ENCODE data around the gene ASB4.
A peak's percentile ranks its signal among the peaks of the same experiment; 100 is the strongest.

DNA sequence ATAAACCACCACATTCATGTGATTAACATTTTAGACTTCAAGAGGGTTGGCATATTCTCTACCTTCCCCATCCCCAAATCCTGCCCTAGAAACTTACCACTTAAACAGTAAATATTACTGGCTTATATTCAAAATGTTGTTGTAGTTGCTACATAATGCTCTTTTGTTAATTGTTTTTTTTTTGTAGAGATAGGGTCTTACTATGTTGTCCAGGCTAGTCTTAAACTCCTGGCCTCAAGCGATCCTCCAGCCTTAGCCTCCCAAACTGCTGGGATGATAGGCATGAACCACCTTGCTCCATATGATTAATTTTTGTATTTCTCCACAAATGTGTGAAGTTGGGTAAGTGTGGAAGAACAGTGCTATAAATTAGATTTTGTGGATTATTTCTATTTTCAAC, 104.0 kb downstream of the ASB4 start:
- TF ChIP-seq, protein P1, sequence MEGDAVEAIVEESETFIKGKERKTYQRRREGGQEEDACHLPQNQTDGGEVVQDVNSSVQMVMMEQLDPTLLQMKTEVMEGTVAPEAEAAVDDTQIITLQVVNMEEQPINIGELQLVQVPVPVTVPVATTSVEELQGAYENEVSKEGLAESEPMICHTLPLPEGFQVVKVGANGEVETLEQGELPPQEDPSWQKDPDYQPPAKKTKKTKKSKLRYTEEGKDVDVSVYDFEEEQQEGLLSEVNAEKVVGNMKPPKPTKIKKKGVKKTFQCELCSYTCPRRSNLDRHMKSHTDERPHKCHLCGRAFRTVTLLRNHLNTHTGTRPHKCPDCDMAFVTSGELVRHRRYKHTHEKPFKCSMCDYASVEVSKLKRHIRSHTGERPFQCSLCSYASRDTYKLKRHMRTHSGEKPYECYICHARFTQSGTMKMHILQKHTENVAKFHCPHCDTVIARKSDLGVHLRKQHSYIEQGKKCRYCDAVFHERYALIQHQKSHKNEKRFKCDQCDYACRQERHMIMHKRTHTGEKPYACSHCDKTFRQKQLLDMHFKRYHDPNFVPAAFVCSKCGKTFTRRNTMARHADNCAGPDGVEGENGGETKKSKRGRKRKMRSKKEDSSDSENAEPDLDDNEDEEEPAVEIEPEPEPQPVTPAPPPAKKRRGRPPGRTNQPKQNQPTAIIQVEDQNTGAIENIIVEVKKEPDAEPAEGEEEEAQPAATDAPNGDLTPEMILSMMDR (IDR thresholded peaks at IDR 0.05), result no peak
- peak in 1 of 2 donors; percentile 47 for TF ChIP-seq POLR2A (IDR thresholded peaks at IDR 0.05)

Measured in heart left ventricle (tissue), 13 donors.